Keratinocyte (primary cell): Measurements from ENCODE around the gene AK9. TPM values are rescaled to one million over a fixed set of nuclear protein-coding genes. Genes with fewer than 3 reads are reported as not detected.

Experiments
- DNase-seq: peaks from one replicate; pipeline ENCODE4 v3.0.0-alpha.2; 2011; ENCODE audit warnings: low read depth, missing footprints, low spot score
- FAIRE-seq: peaks from 2 replicates; lab custom pipeline; 2011; peaks lifted over from hg19 to GRCh38; lab: Jason Lieb, UNC
- H2AFZ ChIP-seq: 2 replicates; pipeline ENCODE4 v1.6.0; 2012; ENCODE audit warnings: low read length, control low read depth, inconsistent platforms; ENCODE audit not compliant: control insufficient read depth
- H3K27ac ChIP-seq: 2 replicates; pipeline ENCODE4 v1.5.1; 2011; ENCODE audit warnings: low read length; ENCODE audit not compliant: control insufficient read depth, insufficient read depth
- H3K27me3 ChIP-seq: 3 replicates; pipeline ENCODE4 v1.6.0; 2011; ENCODE audit warnings: low read length; ENCODE audit not compliant: control insufficient read depth, insufficient read depth; ENCODE audit errors: extremely low read depth
- H3K36me3 ChIP-seq, 2 experiments: 2 replicates in 1 of 2; 3 replicates in 1 of 2; pipeline ENCODE4 v1.5.1; 2011; ENCODE audit warnings: low read length in 2 of 2, mild to moderate bottlenecking in 1 of 2; ENCODE audit not compliant: control insufficient read depth in 2 of 2, insufficient read depth in 2 of 2; ENCODE audit errors: extremely low read depth in 1 of 2
- H3K4me1 ChIP-seq: 3 replicates; pipeline ENCODE4 v1.5.1; 2011; ENCODE audit warnings: low read length; ENCODE audit not compliant: control insufficient read depth, insufficient read depth; ENCODE audit errors: extremely low read depth
- H3K4me2 ChIP-seq: 3 replicates; pipeline ENCODE4 v1.6.0; 2011; ENCODE audit warnings: low read depth, low read length; ENCODE audit not compliant: control insufficient read depth, insufficient read depth; ENCODE audit errors: extremely low read depth
- H3K4me3 ChIP-seq, 3 experiments: fragments of 200-600 bp in 1 of 3; sonication (generic) in 1 of 3; 2 replicates in 2 of 3; 3 replicates in 1 of 3; pipeline ENCODE4 v1.5.1; 2011 to 2016; ENCODE audit warnings: low read length in 3 of 3, mild to moderate bottlenecking in 3 of 3, control low read depth in 2 of 3, inconsistent platforms in 1 of 3, low read depth in 1 of 3, mixed read lengths in 1 of 3, mixed run types in 1 of 3, moderate library complexity in 1 of 3; ENCODE audit not compliant: control insufficient read depth in 2 of 3, insufficient read depth in 2 of 3; ENCODE audit errors: extremely low read depth in 1 of 3
- H3K79me2 ChIP-seq: 2 replicates; pipeline ENCODE4 v1.6.0; 2012; ENCODE audit warnings: low read length; ENCODE audit not compliant: control insufficient read depth, insufficient read depth
- H3K9ac ChIP-seq: 3 replicates; pipeline ENCODE4 v1.6.0; 2011; ENCODE audit warnings: low read length; ENCODE audit not compliant: control insufficient read depth, insufficient read depth; ENCODE audit errors: extremely low read depth
- H3K9me1 ChIP-seq: 3 replicates; pipeline ENCODE4 v1.6.0; 2011; ENCODE audit warnings: low read length; ENCODE audit not compliant: control insufficient read depth, insufficient read depth; ENCODE audit errors: extremely low read depth
- H3K9me3 ChIP-seq: 2 replicates; pipeline ENCODE4 v1.5.1; 2012; ENCODE audit warnings: low read depth, low read length; ENCODE audit not compliant: control insufficient read depth
- H4K20me1 ChIP-seq: 3 replicates; pipeline ENCODE4 v1.6.0; 2011; ENCODE audit warnings: low read length; ENCODE audit not compliant: control insufficient read depth, insufficient read depth; ENCODE audit errors: extremely low read depth
- CTCF ChIP-seq, 3 experiments: IDR thresholded peaks in 1 of 3; conservative IDR thresholded peaks in 1 of 3; optimal IDR thresholded peaks in 1 of 3; 2 replicates in 2 of 3; 3 replicates in 1 of 3; pipeline versions ENCODE3 to v1.5.1; 2011; ENCODE audit warnings: low read length in 3 of 3, mild to moderate bottlenecking in 3 of 3, moderate library complexity in 2 of 3, control low read depth in 1 of 3, inconsistent platforms in 1 of 3; ENCODE audit not compliant: insufficient read depth in 2 of 3; ENCODE audit errors: extremely low read depth in 1 of 3
- EZH2 ChIP-seq: IDR thresholded peaks from one replicate; pipeline ENCODE4 v1.6.1; 2012; ENCODE audit warnings: inconsistent platforms, mild to moderate bottlenecking, low read length, moderate library complexity
- dilution Hi-C: fragments of 300-500 bp; cut with MboI; formaldehyde crosslinking; loops from one replicate; pipeline ENCODE4 v1.7.0; 2020; ENCODE audit warnings: low sequenced_read_pairs; ENCODE audit not compliant: extremely low pct_ligation_motif_present
- polyA plus RNA-seq, 5 experiments: library from polyadenylated mRNA; depleted of rRNA in 3 of 5; stranded (reverse) in 3 of 5; stranded (forward) in 1 of 5; unstranded in 1 of 5; fragments of >200 nt; gene quantifications; 1 replicate in 1 of 5; 2 replicates in 3 of 5; 3 replicates in 1 of 5; pipeline versions ENCODE4 v1.2.1 to v1.2.3, GENCODE V29; 2011 to 2012; ENCODE audit warnings: missing spikeins in 2 of 5, low read depth in 1 of 5, low replicate concordance in 1 of 5

The AK9 gene
- polyA plus RNA-seq, 1 donor (not counting 4 experiments of a cell fraction or from before 2014, with no cell fraction given), result 1.8 TPM

DNA sequence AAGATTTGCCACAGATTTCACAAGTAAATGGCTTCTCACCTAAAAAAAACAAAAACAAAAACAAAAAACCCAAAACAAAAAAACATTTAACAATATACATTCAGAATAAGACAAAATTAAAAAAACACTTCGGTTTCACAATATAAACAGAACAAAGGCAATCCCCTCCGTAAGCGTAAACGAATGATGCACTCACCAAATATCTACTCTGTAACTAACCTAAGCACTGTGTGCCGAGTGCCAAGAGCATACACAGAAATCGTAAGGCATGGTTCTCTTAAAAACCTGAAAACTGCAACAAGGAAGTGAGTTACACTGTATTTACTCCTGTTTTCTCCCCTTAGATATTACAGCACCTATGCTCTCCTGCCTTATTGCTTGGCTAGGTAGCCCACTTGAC, 223.3 kb downstream of the AK9 start:
- H3K4me2 ChIP-seq, result no peak overlapping the region
- DNase-seq (no peak), FAIRE-seq (no peak)
- H3K4me3 ChIP-seq, result no peak overlapping the region
- dilution Hi-C loops, result no loop called here
- H3K4me1 ChIP-seq, result no peaks in the 10 kb centered on the region
- peaks cover 28 to 29% of the 10 kb centered on the region in 2 experiments for H3K36me3 ChIP-seq
- no peaks in the 10 kb centered on the region for H3K27me3 ChIP-seq
- no peaks in the 10 kb centered on the region for H3K9me3 ChIP-seq
- no peaks in the 10 kb centered on the region for H3K79me2 ChIP-seq
- no peak overlapping the region for H2AFZ ChIP-seq
- no peak overlapping the region for H3K9ac ChIP-seq
- no peak overlapping the region for H3K27ac ChIP-seq
- no peaks in the 10 kb centered on the region for H3K9me1 ChIP-seq
- no peaks in the 10 kb centered on the region for H4K20me1 ChIP-seq
- TF ChIP-seq EZH2, result no peak
- no peak for TF ChIP-seq CTCF (optimal IDR thresholded peaks at IDR 0.05 in 1 of 3, IDR thresholded peaks at IDR 0.05 in 1 of 3, conservative IDR thresholded peaks at IDR 0.05 in 1 of 3; ENCODE audit: extremely low read depth in 1 of 3, insufficient read depth in 2 of 3, low read length in 3 of 3)

DNA sequence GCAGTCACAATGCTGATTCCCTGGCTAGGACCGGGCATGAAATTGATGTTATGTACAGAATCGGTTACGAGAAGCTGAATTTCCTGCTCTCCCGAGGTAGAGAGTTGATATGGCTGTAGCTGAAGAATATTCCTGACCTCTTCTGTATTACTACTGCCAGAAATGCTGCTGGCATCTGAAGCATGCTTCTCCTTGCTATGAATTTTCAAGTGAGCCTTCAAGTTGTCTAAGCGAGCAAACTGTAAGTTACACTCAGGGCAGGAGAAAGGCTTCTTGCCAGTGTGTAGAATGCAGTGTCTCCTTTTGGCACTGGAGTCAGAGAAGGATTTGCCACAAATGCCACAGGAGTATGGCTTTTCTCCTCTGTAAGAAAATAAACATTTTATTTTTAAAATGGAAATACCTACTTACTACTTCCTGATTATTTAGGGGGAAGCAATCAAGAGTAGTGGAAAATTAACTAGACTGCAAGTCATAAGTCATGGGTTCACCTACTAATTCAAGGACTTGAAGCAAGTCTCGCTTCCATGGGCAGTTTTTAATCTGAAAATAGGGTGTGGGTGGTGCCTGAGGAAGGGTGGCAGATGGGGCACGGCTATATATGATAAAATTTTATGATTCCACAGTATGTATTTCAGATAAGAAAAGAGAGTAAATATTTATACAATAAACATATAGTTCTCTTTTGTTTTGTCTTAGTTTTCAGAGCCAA, 224.6 kb downstream of the AK9 start:
- no peaks in the 10 kb centered on the region for H4K20me1 ChIP-seq
- TF ChIP-seq CTCF (optimal IDR thresholded peaks at IDR 0.05 in 1 of 3, IDR thresholded peaks at IDR 0.05 in 1 of 3, conservative IDR thresholded peaks at IDR 0.05 in 1 of 3; ENCODE audit: extremely low read depth in 1 of 3, insufficient read depth in 2 of 3, low read length in 3 of 3) (no peak), EZH2 (no peak)
- DNase-seq, result no peak
- no peaks in the 10 kb centered on the region for H3K9me3 ChIP-seq
- H3K27ac ChIP-seq, result no peak overlapping the region
- no peaks in the 10 kb centered on the region for H3K27me3 ChIP-seq
- H3K36me3 ChIP-seq, result peaks cover 22 to 24% of the 10 kb centered on the region in 2 experiments
- no peaks in the 10 kb centered on the region for H3K79me2 ChIP-seq
- dilution Hi-C loops, result no loop called here
- H2AFZ ChIP-seq, result no peak overlapping the region
- no peak for FAIRE-seq
- H3K4me2 ChIP-seq, result no peak overlapping the region
- H3K9ac ChIP-seq, result no peak overlapping the region
- H3K4me3 ChIP-seq, result no peak overlapping the region
- peaks cover 8% of the 10 kb centered on the region for H3K4me1 ChIP-seq
- no peaks in the 10 kb centered on the region for H3K9me1 ChIP-seq
